ENCODE measurements around the gene EXOC4. TPM values are rescaled to one million over a fixed set of nuclear protein-coding genes. Genes with fewer than 3 reads are reported as not detected.

EXOC4 gene
- total and polyA plus RNA-seq, 2 donors from 2014 or later: 22.8 to 78.7 TPM

- H3K9me3 ChIP-seq (ENCODE audit: control insufficient read depth in 2 of 3, insufficient read depth in 1 of 3, low read length in 3 of 3): no peaks in the 10 kb centered on the region
- H3K36me3 ChIP-seq (ENCODE audit: control insufficient read depth in 2 of 3, insufficient read depth in 3 of 3, low read length in 3 of 3): no peaks in the 10 kb centered on the region
- H3K27me3 ChIP-seq (ENCODE audit: control insufficient read depth, insufficient read depth, low read length): no peaks in the 10 kb centered on the region
- H3K4me3 ChIP-seq (ENCODE audit: low read length in 3 of 3): no peak overlapping the region
- no peak overlapping the region for H3K9ac ChIP-seq (ENCODE audit: low read length in 3 of 3)
- intact Hi-C loops (cut with DNase I): no loop called here
- no peaks in the 10 kb centered on the region for H3K4me1 ChIP-seq (ENCODE audit: control insufficient read depth in 2 of 3, insufficient read depth in 2 of 3, low read depth in 1 of 3, low read length in 3 of 3)
- FAIRE-seq (no peak), DNase-seq (no peak)
- TF ChIP-seq, protein P1, sequence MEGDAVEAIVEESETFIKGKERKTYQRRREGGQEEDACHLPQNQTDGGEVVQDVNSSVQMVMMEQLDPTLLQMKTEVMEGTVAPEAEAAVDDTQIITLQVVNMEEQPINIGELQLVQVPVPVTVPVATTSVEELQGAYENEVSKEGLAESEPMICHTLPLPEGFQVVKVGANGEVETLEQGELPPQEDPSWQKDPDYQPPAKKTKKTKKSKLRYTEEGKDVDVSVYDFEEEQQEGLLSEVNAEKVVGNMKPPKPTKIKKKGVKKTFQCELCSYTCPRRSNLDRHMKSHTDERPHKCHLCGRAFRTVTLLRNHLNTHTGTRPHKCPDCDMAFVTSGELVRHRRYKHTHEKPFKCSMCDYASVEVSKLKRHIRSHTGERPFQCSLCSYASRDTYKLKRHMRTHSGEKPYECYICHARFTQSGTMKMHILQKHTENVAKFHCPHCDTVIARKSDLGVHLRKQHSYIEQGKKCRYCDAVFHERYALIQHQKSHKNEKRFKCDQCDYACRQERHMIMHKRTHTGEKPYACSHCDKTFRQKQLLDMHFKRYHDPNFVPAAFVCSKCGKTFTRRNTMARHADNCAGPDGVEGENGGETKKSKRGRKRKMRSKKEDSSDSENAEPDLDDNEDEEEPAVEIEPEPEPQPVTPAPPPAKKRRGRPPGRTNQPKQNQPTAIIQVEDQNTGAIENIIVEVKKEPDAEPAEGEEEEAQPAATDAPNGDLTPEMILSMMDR (IDR thresholded peaks at IDR 0.05; ENCODE audit: borderline replicate concordance, extremely low read depth, insufficient read depth): no peak
- no peak overlapping the region for H3K27ac ChIP-seq (ENCODE audit: low read depth in 2 of 2, low read length in 2 of 2)
Measured at GRCh38 chr7:133504825-133505224, 251.9 kb downstream of the EXOC4 start.

- Histone ChIP-seq H3K27me3 (ENCODE audit: control insufficient read depth, insufficient read depth, low read length) (no peaks in the 10 kb centered on the region), H3K27ac (ENCODE audit: low read depth in 2 of 2, low read length in 2 of 2) (no peak overlapping the region), H3K4me3 (ENCODE audit: low read length in 3 of 3) (no peak overlapping the region), H3K4me1 (ENCODE audit: control insufficient read depth in 2 of 3, insufficient read depth in 2 of 3, low read depth in 1 of 3, low read length in 3 of 3) (no peaks in the 10 kb centered on the region), H3K9me3 (ENCODE audit: control insufficient read depth in 2 of 3, insufficient read depth in 1 of 3, low read length in 3 of 3) (no peaks in the 10 kb centered on the region), H3K9ac (ENCODE audit: low read length in 3 of 3) (no peak overlapping the region), H3K36me3 (ENCODE audit: control insufficient read depth in 2 of 3, insufficient read depth in 3 of 3, low read length in 3 of 3) (no peaks in the 10 kb centered on the region)
- DNase-seq (no peak), FAIRE-seq (no peak)
- TF ChIP-seq, protein P1 (IDR thresholded peaks at IDR 0.05; ENCODE audit: borderline replicate concordance, extremely low read depth, insufficient read depth): no peak
- intact Hi-C loops (cut with DNase I): no loop called here
Measured at GRCh38 chr7:133509822-133510221, 256.9 kb downstream of the EXOC4 start.

DNA sequence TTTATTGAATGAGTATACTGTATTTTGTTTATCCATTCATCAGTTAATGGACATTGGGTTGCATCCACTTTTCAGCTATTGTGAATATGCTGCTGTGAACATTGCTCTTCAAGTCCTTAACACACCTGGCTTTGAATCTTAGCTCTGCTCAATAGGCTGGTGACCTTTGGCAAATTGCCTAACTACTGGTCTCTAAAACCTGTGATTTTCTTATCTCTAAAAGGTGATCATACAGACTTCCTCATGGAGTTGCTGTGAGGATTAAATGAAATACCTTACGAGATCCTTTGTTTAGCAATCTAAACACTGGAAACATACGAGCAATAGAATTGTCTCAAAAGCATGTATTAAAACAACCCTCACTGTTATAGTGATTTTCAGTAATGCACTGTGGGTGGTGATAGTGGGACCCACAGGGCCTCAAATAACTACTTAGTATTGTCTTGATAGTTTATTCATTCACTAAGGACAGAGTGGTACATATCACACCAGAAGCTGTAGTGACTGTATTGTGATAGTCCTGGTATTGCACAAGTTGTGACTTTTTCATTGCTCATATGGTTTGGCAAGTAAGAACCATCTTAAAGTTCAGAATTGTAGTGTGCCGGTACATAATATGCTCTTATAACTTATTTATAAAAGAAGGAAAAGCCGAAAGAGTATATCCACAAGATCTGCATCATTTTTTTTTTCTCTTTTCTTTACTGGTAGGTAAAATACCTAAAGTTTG lies 257.6 kb downstream of the EXOC4 start:
- no peak overlapping the region for H3K4me3 ChIP-seq (ENCODE audit: low read length in 3 of 3)
- H3K4me1 ChIP-seq (ENCODE audit: control insufficient read depth in 2 of 3, insufficient read depth in 2 of 3, low read depth in 1 of 3, low read length in 3 of 3): no peaks in the 10 kb centered on the region
- intact Hi-C loops (cut with DNase I): no loop called here
- no peaks in the 10 kb centered on the region for H3K36me3 ChIP-seq (ENCODE audit: control insufficient read depth in 2 of 3, insufficient read depth in 3 of 3, low read length in 3 of 3)
- FAIRE-seq (no peak), DNase-seq (no peak)
- TF ChIP-seq, protein P1 (IDR thresholded peaks at IDR 0.05; ENCODE audit: borderline replicate concordance, extremely low read depth, insufficient read depth): no peak
- H3K9me3 ChIP-seq (ENCODE audit: control insufficient read depth in 2 of 3, insufficient read depth in 1 of 3, low read length in 3 of 3): no peaks in the 10 kb centered on the region
- H3K9ac ChIP-seq (ENCODE audit: low read length in 3 of 3): no peak overlapping the region
- no peaks in the 10 kb centered on the region for H3K27me3 ChIP-seq (ENCODE audit: control insufficient read depth, insufficient read depth, low read length)
- H3K27ac ChIP-seq (ENCODE audit: low read depth in 2 of 2, low read length in 2 of 2): no peak overlapping the region

Data from kidney (tissue), 14 donors.